Neural progenitor cell (in vitro differentiated cells): Measurements from ENCODE around the gene SRSF1.

Experiments used
- CTCF ChIP-seq: fragments of 200-600 bp; sonication (generic); IDR thresholded peaks from 2 replicates; pipeline ENCODE4 v1.5.1; 2017; ENCODE audit warnings: antibody characterized with exemption, mild to moderate bottlenecking
- EZH2phosphoT487 ChIP-seq: fragments of 200-600 bp; sonication (generic); IDR thresholded peaks from 2 replicates; pipeline ENCODE4 v1.6.1; 2017; ENCODE audit warnings: antibody characterized with exemption

- TF ChIP-seq EZH2phosphoT487 = no peak
- TF ChIP-seq CTCF = no peak
Observed at GRCh38 chr17:58032691-58033415, 25.8 kb upstream of the SRSF1 start.
